Gastrocnemius medialis (tissue), 4 donors: ENCODE results near the gene MAD1L1. TPM values are rescaled to one million over a fixed set of nuclear protein-coding genes. Genes with fewer than 3 reads are reported as not detected.
"Not testable (repeated sequence)": the region's sequence is repeated elsewhere in the genome, so short reads cannot be mapped to it uniquely, and the experiment has no call there.

ENCODE experiments used
- ATAC-seq, 2 donors: fragments of 150-250 bp; one replicate each; pipeline ENCODE4 v1.9.1; 2016
- DNase-seq, 2 donors: peaks; one replicate each; pipeline ENCODE4 v3.0.0-alpha.2; 2019
- H3K27ac ChIP-seq, 4 donors: fragments of 200-600 bp; sonication (generic); 1 replicate in 1 of 4; 2 replicates in 3 of 4; pipeline ENCODE4 v1.5.1; 2016 to 2018; ENCODE audit warnings: mild to moderate bottlenecking in 2 of 4, moderate library complexity in 1 of 4
- H3K27me3 ChIP-seq, 3 donors: fragments of 200-600 bp; sonication (generic) in 2 of 3; 1 replicate in 1 of 3; 2 replicates in 2 of 3; pipeline versions ENCODE4 v1.5.1 to v1.6.0; 2016 to 2019; ENCODE audit warnings: mild to moderate bottlenecking in 1 of 3, moderate library complexity in 1 of 3
- H3K36me3 ChIP-seq, 2 donors: fragments of 200-600 bp; sonication (generic) in 1 of 2; one replicate each; pipeline ENCODE4 v1.5.1; 2017 to 2018
- H3K4me1 ChIP-seq, 2 donors: fragments of 200-600 bp; sonication (generic) in 1 of 2; one replicate each; pipeline ENCODE4 v1.5.1; 2016 to 2017; ENCODE audit warnings: mild to moderate bottlenecking in 2 of 2
- H3K4me3 ChIP-seq, 4 donors: fragments of 200-600 bp; sonication (generic) in 3 of 4; 1 replicate in 1 of 4; 2 replicates in 3 of 4; pipeline ENCODE4 v1.5.1; 2016 to 2019; ENCODE audit warnings: mild to moderate bottlenecking in 2 of 4
- H3K9me3 ChIP-seq, 3 donors: fragments of 200-600 bp; sonication (generic) in 2 of 3; 1 replicate in 1 of 3; 2 replicates in 2 of 3; pipeline ENCODE4 v1.5.1; 2016 to 2019
- POLR2A ChIP-seq, 2 donors: fragments of 450-650 bp; IDR thresholded peaks; one replicate each; pipeline ENCODE4 v1.6.1; 2017; ENCODE audit warnings: antibody characterized with exemption in 2 of 2, mild to moderate bottlenecking in 2 of 2, moderate library complexity in 2 of 2
- in situ Hi-C, 4 donors: fragments of 200-750 bp; cut with MboI; loops; one replicate each; pipeline versions ENCODE4 v1.15.0 to v1.8.0; 2017; ENCODE audit warnings: low sequenced_read_pairs in 4 of 4
- intact Hi-C: fragments of 100-400 bp; cut with DNase I; formaldehyde crosslinking; loops from one replicate; pipeline ENCODE4 v1.15.1; 2023; ENCODE audit warnings: low total_unique reads
- total RNA-seq, 4 donors: library from RNA; depleted of rRNA; stranded (reverse); fragments of >200 nt; gene quantifications; one replicate each; pipeline versions ENCODE4 v1.1.0 to v1.2.3, GENCODE V29; 2016
- TF ChIP-seq, protein P1 (sequence below), 5 experiments: fragments of 450-650 bp in 3 of 5; fragments of 200-600 bp in 2 of 5; sonication (generic) in 2 of 5; IDR thresholded peaks in 4 of 5; conservative IDR thresholded peaks in 1 of 5; 1 replicate in 4 of 5; 2 replicates in 1 of 5; pipeline ENCODE4 v1.5.1; 2016 to 2019; ENCODE audit warnings: antibody characterized with exemption in 5 of 5, mild to moderate bottlenecking in 3 of 5, moderate library complexity in 3 of 5

MAD1L1 gene
- total RNA-seq, 4 donors from 2014 or later, result 19.7 to 32.4 (median 22.7) TPM

DNA sequence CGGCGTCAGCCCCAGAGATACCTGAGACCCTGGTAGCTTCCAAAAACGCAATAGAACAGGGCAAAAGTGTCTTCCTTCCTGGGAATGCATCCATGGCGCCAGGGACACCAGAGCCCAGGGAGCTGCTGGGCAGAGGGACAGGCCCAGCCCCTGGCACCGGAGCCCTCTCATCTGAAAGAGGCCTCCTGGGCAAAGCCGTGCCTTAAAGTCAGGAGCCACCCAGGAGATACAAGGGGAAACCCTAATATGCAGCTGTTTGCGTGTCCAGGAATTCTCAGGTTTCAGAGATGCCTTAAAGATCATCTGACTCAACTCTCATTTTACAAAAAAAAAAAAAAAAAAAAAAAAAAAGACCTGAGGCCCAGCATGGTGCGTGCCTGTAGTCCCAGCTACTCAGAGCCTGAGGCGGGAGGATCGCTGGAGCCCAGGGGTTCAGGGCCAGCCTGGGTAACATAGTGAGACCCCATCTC lies 37.3 kb upstream of the MAD1L1 start:
- TF ChIP-seq, protein P1, sequence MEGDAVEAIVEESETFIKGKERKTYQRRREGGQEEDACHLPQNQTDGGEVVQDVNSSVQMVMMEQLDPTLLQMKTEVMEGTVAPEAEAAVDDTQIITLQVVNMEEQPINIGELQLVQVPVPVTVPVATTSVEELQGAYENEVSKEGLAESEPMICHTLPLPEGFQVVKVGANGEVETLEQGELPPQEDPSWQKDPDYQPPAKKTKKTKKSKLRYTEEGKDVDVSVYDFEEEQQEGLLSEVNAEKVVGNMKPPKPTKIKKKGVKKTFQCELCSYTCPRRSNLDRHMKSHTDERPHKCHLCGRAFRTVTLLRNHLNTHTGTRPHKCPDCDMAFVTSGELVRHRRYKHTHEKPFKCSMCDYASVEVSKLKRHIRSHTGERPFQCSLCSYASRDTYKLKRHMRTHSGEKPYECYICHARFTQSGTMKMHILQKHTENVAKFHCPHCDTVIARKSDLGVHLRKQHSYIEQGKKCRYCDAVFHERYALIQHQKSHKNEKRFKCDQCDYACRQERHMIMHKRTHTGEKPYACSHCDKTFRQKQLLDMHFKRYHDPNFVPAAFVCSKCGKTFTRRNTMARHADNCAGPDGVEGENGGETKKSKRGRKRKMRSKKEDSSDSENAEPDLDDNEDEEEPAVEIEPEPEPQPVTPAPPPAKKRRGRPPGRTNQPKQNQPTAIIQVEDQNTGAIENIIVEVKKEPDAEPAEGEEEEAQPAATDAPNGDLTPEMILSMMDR (IDR thresholded peaks at IDR 0.05 in 4 of 5, conservative IDR thresholded peaks at IDR 0.05 in 1 of 5), result no peak
- TF ChIP-seq POLR2A (IDR thresholded peaks at IDR 0.05), result no peak

DNA sequence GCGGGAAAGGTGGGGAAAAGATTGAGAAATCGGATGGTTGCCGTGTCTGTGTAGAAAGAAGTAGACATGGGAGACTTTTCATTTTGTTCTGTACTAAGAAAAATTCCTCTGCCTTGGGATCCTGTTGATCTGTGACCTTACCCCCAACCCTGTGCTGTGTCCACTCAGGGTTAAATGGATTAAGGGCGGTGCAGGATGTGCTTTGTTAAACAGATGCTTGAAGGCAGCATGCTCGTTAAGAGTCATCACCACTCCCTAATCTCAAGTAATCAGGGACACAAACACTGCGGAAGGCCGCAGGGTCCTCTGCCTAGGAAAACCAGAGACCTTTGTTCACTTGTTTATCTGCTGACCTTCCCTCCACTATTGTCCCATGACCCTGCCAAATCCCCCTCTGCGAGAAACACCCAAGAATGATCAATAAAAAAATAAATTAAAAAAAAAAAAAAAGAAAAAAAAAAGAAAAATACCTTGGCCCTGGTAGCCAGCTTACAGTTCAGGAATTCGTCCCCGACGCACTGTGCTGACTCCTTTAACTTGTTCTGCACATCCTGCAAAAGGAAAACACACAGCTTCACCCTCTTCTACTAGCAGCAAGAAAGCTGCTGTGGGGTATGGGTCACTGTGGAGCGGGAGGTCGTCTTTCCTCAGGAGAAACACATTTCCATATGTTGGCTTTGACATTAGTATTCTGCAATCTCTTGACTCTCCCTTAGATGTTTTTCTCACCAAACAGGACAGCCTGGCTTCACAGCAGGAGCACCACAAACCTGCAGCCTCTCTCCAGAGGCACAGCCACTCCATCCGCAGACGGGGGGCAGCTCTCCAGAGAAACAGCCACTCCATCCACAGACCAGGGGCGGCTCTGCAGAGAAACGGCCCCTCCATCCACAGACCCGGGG lies 36.6 kb upstream of the MAD1L1 start:
- H3K27me3 ChIP-seq, H3K4me1 ChIP-seq, ATAC-seq, H3K36me3 ChIP-seq, H3K9me3 ChIP-seq, intact Hi-C loops, in situ Hi-C loops, DNase-seq, H3K4me3 ChIP-seq: not testable (repeated sequence)
- H3K27ac ChIP-seq, result peak overlapping the region in 1 of 4 donors; percentile 5

More for the DNA sequence above, 37.3 kb upstream of the MAD1L1 start:
- no peaks in the 10 kb centered on the region for H3K36me3 ChIP-seq
- H3K27ac ChIP-seq, result peak overlapping the region in 1 of 4 donors; percentile 5
- ATAC-seq (no peak), DNase-seq (no peak)
- intact Hi-C loops (no loop called here), in situ Hi-C loops (no loop called here)
- H3K4me3 ChIP-seq, result no peak overlapping the region
- no peaks in the 10 kb centered on the region for H3K27me3 ChIP-seq
- H3K9me3 ChIP-seq, result no peaks in the 10 kb centered on the region
- H3K4me1 ChIP-seq, result no peaks in the 10 kb centered on the region

DNA sequence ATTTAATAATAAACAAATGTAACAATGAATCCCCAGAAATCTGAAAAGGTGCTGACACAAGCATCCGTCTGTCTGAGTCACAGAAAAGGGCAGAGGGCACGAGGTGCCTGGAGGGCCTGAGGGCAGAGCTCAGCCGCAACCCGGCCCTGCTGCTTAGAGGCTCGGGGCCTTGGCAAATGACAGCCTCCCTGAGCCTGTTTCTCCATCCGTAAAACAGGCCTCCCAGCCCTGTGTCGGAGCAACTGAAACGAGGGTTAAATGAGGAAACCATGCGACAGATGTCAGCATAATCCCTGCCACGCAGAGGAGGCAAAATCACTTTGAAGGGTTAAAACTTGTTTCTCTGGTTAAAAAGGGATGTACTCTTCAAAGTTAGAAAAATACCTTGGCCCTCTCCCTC lies 34.2 kb upstream of the MAD1L1 start:
- intact Hi-C loops (no loop called here), in situ Hi-C loops (no loop called here)
- no peak for ATAC-seq
- no peaks in the 10 kb centered on the region for H3K4me1 ChIP-seq
- H3K27me3 ChIP-seq, result no peaks in the 10 kb centered on the region
- no peak overlapping the region for H3K4me3 ChIP-seq
- H3K9me3 ChIP-seq, result no peaks in the 10 kb centered on the region
- TF ChIP-seq, protein P1 (IDR thresholded peaks at IDR 0.05 in 4 of 5, conservative IDR thresholded peaks at IDR 0.05 in 1 of 5), result no peak
- TF ChIP-seq POLR2A (IDR thresholded peaks at IDR 0.05), result no peak
- H3K36me3 ChIP-seq, result peaks cover 0 to 18% of the 10 kb centered on the region in 2 donors
- no peak overlapping the region for H3K27ac ChIP-seq
- no peak for DNase-seq

DNA sequence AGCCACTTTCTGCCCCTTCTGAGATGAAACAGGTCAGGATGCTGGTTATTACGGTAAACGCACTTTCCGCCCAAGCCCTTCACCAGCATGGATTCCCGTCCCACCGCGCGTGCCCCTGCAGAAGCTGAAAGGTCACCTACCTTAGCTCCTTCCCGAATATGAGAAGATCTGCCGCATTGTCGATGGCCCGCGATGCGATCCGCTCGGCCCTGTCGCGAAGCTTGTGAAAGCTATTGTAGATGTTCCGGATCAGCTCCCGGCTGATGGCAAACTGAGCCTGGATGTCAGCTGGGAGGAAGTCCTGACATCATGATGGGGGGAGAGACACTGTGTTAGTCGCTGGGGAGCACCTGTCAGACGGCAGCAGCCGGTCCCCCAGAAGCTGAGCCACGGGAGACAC lies 31.4 kb upstream of the MAD1L1 start:
- no peaks in the 10 kb centered on the region for H3K27me3 ChIP-seq
- in situ Hi-C loops (no loop called here), intact Hi-C loops (no loop called here)
- no peak overlapping the region for H3K27ac ChIP-seq
- no peaks in the 10 kb centered on the region for H3K4me1 ChIP-seq
- TF ChIP-seq, protein P1 (IDR thresholded peaks at IDR 0.05 in 4 of 5, conservative IDR thresholded peaks at IDR 0.05 in 1 of 5), result no peak
- TF ChIP-seq POLR2A (IDR thresholded peaks at IDR 0.05), result no peak
- no peaks in the 10 kb centered on the region for H3K9me3 ChIP-seq
- no peak for DNase-seq
- H3K36me3 ChIP-seq, result peaks cover 0 to 18% of the 10 kb centered on the region in 2 donors
- H3K4me3 ChIP-seq, result no peak overlapping the region
- no peak for ATAC-seq

DNA sequence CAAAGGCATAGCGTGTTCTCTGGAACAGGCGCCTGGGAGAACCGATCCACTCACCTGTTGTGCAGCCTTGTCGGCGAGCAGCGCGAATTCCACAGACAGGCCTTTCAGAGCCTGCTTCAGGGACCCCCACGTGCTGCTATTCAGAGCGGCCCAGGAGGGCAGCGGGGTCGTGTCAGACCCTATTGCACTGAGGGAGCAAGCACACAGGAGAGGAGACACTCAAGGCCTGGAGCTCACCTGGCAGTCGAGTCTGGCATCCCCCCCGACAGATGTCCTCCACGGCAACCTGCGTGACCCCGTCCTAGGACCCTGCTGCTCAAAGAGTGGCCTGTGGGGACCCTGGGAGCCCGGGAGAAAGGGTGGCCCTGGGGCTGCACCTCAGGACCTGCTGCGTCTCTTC lies 30.4 kb upstream of the MAD1L1 start:
- no peak for ATAC-seq
- intact Hi-C loops, result no loop called here

More for the DNA sequence above, 30.4 kb upstream of the MAD1L1 start:
- Histone ChIP-seq H3K4me3 (no peak overlapping the region), H3K27ac (no peak overlapping the region), H3K4me1 (no peaks in the 10 kb centered on the region), H3K27me3 (no peaks in the 10 kb centered on the region), H3K9me3 (no peaks in the 10 kb centered on the region), H3K36me3 (peaks cover 0 to 18% of the 10 kb centered on the region in 2 donors)
- in situ Hi-C loops, result no loop called here
- TF ChIP-seq, protein P1 (IDR thresholded peaks at IDR 0.05 in 4 of 5, conservative IDR thresholded peaks at IDR 0.05 in 1 of 5), result no peak
- no peak for TF ChIP-seq POLR2A (IDR thresholded peaks at IDR 0.05)
- no peak for DNase-seq
